GM12878 (cell line): ENCODE data around the gene CRX. TPM values are rescaled to one million over a fixed set of nuclear protein-coding genes. Genes with fewer than 3 reads are reported as not detected.

Experiments
- ATAC-seq: fragments of 200-7000 bp; cut with Tn5 transposase; 3 replicates; pipeline ENCODE4 v1.9.1; 2020; ENCODE audit warnings: mild to moderate bottlenecking, moderate library complexity
- BruUV-seq: library from RNA; stranded (reverse); fragments of 400-500 nt; replicated peaks from 2 replicates; lab custom pipeline; 2021; lab: Mats Ljungman, UMichigan
- CTCF ChIA-PET: fragments of 300-600 bp; sonication (Branson Sonifier 250); formaldehyde crosslinking; extraction: SDS; loops from one replicate; lab custom pipeline; 2021; ENCODE audit warnings: inconsistent platforms; lab: Yijun Ruan, JAX
- POLR2A ChIA-PET: fragments of 350-600 bp; formaldehyde crosslinking; extraction: SDS; loops from one replicate; lab custom pipeline; 2021; ENCODE audit warnings: inconsistent platforms; lab: Charles Lee
- RAD21 ChIA-PET: fragments of 300-600 bp; sonication (Branson Sonifier 250); formaldehyde crosslinking; loops from one replicate; lab custom pipeline; 2023; ENCODE audit warnings: antibody characterized with exemption; ENCODE audit not compliant: unreplicated experiment; lab: Charles Lee
- SMC1A ChIA-PET: fragments of 300-600 bp; sonication (Branson Sonifier 250); formaldehyde crosslinking; loops from one replicate; lab custom pipeline; 2023; ENCODE audit not compliant: unreplicated experiment, uncharacterized antibody; lab: Charles Lee
- DNase-seq: peaks from one replicate; pipeline ENCODE4 v3.0.0-alpha.2; 2011; ENCODE audit warnings: low read depth, low spot score
- FAIRE-seq: peaks from 3 replicates; lab custom pipeline; 2011; peaks lifted over from hg19 to GRCh38; lab: Jason Lieb, UNC
- H2AFZ ChIP-seq: 2 replicates; pipeline ENCODE4 v1.6.0; 2011; ENCODE audit warnings: low read depth, low read length, control low read depth; ENCODE audit not compliant: control insufficient read depth
- H3K27ac ChIP-seq: 2 replicates; pipeline ENCODE4 v1.5.1; 2011; ENCODE audit warnings: control low read depth; ENCODE audit not compliant: control insufficient read depth, insufficient read depth
- H3K27me3 ChIP-seq, 2 experiments: replicated peaks in 1 of 2; 2 replicates each; pipeline versions ENCODE4 v1.6.0 to v1.6.1; 2011; ENCODE audit warnings: low read length in 1 of 2; ENCODE audit not compliant: control insufficient read depth in 2 of 2, insufficient read depth in 2 of 2
- H3K36me3 ChIP-seq, 2 experiments: 2 replicates each; pipeline ENCODE4 v1.5.1; 2011; ENCODE audit warnings: low read length in 1 of 2; ENCODE audit not compliant: control insufficient read depth in 2 of 2, insufficient read depth in 2 of 2
- H3K4me1 ChIP-seq: 2 replicates; pipeline ENCODE4 v1.6.1; 2011; ENCODE audit warnings: mild to moderate bottlenecking, low read length, moderate library complexity, mixed read lengths; ENCODE audit not compliant: control insufficient read depth, insufficient read depth
- H3K4me2 ChIP-seq: 2 replicates; pipeline ENCODE4 v1.6.0; 2011; ENCODE audit warnings: control low read depth; ENCODE audit not compliant: control insufficient read depth, insufficient read depth
- H3K4me3 ChIP-seq: fragments of 200-600 bp; sonication (generic); 2 replicates; pipeline ENCODE4 v1.5.1; 2016
- H3K79me2 ChIP-seq: 2 replicates; pipeline ENCODE4 v1.6.0; 2011; ENCODE audit warnings: low read length; ENCODE audit not compliant: control insufficient read depth, insufficient read depth
- H3K9ac ChIP-seq: 2 replicates; pipeline ENCODE4 v1.8.0; 2011; ENCODE audit warnings: low read length, control low read depth, mixed read lengths; ENCODE audit not compliant: control insufficient read depth, insufficient read depth
- H3K9me3 ChIP-seq: replicated peaks from 3 replicates; pipeline ENCODE4 v1.5.1; 2011; ENCODE audit warnings: mild to moderate bottlenecking, low read length; ENCODE audit not compliant: control insufficient read depth, insufficient read depth
- H4K20me1 ChIP-seq: 2 replicates; pipeline ENCODE4 v1.6.0; 2011; ENCODE audit not compliant: control insufficient read depth, insufficient read depth
- CBFB ChIP-seq: IDR thresholded peaks from 2 replicates; pipeline ENCODE4 v1.6.1; 2016; ENCODE audit warnings: antibody characterized with exemption, low read depth
- CREB1 ChIP-seq: IDR thresholded peaks from 2 replicates; pipeline ENCODE4 v1.6.1; 2012; ENCODE audit warnings: low read depth, mild to moderate bottlenecking, inconsistent platforms
- CTCF ChIP-seq, 3 experiments: IDR thresholded peaks in 2 of 3; conservative IDR thresholded peaks in 1 of 3; 2 replicates each; pipeline ENCODE4 v1.5.1; 2011; ENCODE audit warnings: low read depth in 3 of 3, low read length in 3 of 3, mild to moderate bottlenecking in 3 of 3, control low read depth in 2 of 3, moderate library complexity in 2 of 3, inconsistent platforms in 1 of 3, mixed read lengths in 1 of 3; ENCODE audit not compliant: control insufficient read depth in 2 of 3, insufficient read depth in 1 of 3; ENCODE audit errors: extremely low read depth in 1 of 3
- ELK1 ChIP-seq: IDR thresholded peaks from 2 replicates; pipeline ENCODE4 v1.6.1; 2012; ENCODE audit warnings: low read depth, low read length, improper control_type of control experiment
- EP300 ChIP-seq, 2 experiments: fragments of 150-350 bp in 1 of 2; IDR thresholded peaks; 2 replicates each; pipeline ENCODE4 v1.6.1; 2011 to 2012; ENCODE audit warnings: low read depth in 2 of 2, low read length in 2 of 2, borderline replicate concordance in 1 of 2, improper control_type of control experiment in 1 of 2, inconsistent platforms in 1 of 2; ENCODE audit not compliant: control insufficient read depth in 1 of 2
- NBN ChIP-seq: fragments of 450-650 bp; IDR thresholded peaks from 2 replicates; pipeline ENCODE4 v1.6.1; 2016
- RAD21 ChIP-seq: IDR thresholded peaks from 2 replicates; pipeline ENCODE4 v1.6.1; 2011; ENCODE audit warnings: mild to moderate bottlenecking, low read depth, low read length, moderate library complexity; ENCODE audit not compliant: insufficient read depth
- TCF12 ChIP-seq: IDR thresholded peaks from 2 replicates; pipeline ENCODE4 v1.6.1; 2011; ENCODE audit warnings: low read depth, mild to moderate bottlenecking, low read length
- TCF3 ChIP-seq: IDR thresholded peaks from 2 replicates; pipeline ENCODE4 v1.6.1; 2012; ENCODE audit warnings: low read depth, mild to moderate bottlenecking, low read length, borderline replicate concordance; ENCODE audit not compliant: insufficient read depth
- TCF7 ChIP-seq: IDR thresholded peaks from 2 replicates; pipeline ENCODE4 v1.6.1; 2014; ENCODE audit warnings: antibody characterized with exemption, borderline replicate concordance
- WRNIP1 ChIP-seq: IDR thresholded peaks from 2 replicates; pipeline ENCODE4 v1.6.1; 2011; ENCODE audit warnings: low read depth, low read length, improper control_type of control experiment, borderline replicate concordance
- ZBTB40 ChIP-seq: fragments of 450-650 bp; IDR thresholded peaks from 2 replicates; pipeline ENCODE4 v1.6.1; 2016; ENCODE audit warnings: mild to moderate bottlenecking, moderate library complexity, borderline replicate concordance
- ZNF207 ChIP-seq: fragments of 450-650 bp; IDR thresholded peaks from 2 replicates; pipeline ENCODE4 v1.6.1; 2014; ENCODE audit warnings: antibody characterized with exemption, mild to moderate bottlenecking, borderline replicate concordance
- ZNF622 ChIP-seq: fragments of 450-650 bp; IDR thresholded peaks from 2 replicates; pipeline ENCODE4 v1.6.1; 2017; ENCODE audit warnings: mild to moderate bottlenecking, inconsistent platforms
- WGBS: methylation state at CpG from one replicate; pipeline ENCODE4 v1.1.6; 2016; ENCODE audit warnings: low lambda C conversion rate; ENCODE audit not compliant: insufficient replicate concordance, insufficient coverage; ENCODE audit errors: missing lambda C conversion rate; 5-methylcytosine and 5-hydroxymethylcytosine counted together
- in situ Hi-C: fragments of 300-500 bp; cut with MboI; formaldehyde crosslinking; loops from 9 replicates; pipeline ENCODE4 v1.14.3; 2018; ENCODE audit warnings: mixed read lengths
- intact Hi-C: fragments of 100-400 bp; cut with micrococcal nuclease; formaldehyde crosslinking; loops from one replicate; pipeline ENCODE4 v1.14.2; 2022; ENCODE audit not compliant: unreplicated experiment
- polyA plus RNA-seq, 11 experiments: library from polyadenylated mRNA; depleted of rRNA in 4 of 11; unstranded in 6 of 11; stranded (reverse) in 5 of 11; fragments of >200 nt; fragmentation: Nextera tagmentation in 4 of 11; fragmentation: Illumina TruSeq in 1 of 11; extraction: Ambion mirVana in 4 of 11; extraction: Trizol in 1 of 11; gene quantifications; 1 replicate in 1 of 11; 2 replicates in 10 of 11; pipeline versions ENCODE4 v1.2.1 to v1.2.3, GENCODE V29; 2011 to 2016; ENCODE audit warnings: inconsistent platforms in 2 of 11, missing spikeins in 2 of 11, low read depth in 1 of 11
- total RNA-seq, 4 experiments: library from RNA; depleted of rRNA in 3 of 4; stranded (reverse); fragments of >200 nt in 3 of 4; fragmentation: Illumina TruSeq in 1 of 4; extraction: Trizol in 1 of 4; gene quantifications; 2 replicates each; pipeline versions ENCODE4 v1.2.1 to v1.2.3, GENCODE V29; 2013 to 2021
- TF ChIP-seq, protein P1 (sequence below): IDR thresholded peaks from 2 replicates; pipeline ENCODE4 v1.6.1; 2011; ENCODE audit warnings: borderline replicate concordance, low read depth, mild to moderate bottlenecking, moderate library complexity, mixed read lengths, low read length; ENCODE audit not compliant: insufficient read depth; ENCODE audit errors: extremely low read length

The CRX gene
- total and polyA plus RNA-seq, 10 of the 15 experiments (the other 5 are each of a cell fraction or from before 2014, with no cell fraction given): not detected

DNA sequence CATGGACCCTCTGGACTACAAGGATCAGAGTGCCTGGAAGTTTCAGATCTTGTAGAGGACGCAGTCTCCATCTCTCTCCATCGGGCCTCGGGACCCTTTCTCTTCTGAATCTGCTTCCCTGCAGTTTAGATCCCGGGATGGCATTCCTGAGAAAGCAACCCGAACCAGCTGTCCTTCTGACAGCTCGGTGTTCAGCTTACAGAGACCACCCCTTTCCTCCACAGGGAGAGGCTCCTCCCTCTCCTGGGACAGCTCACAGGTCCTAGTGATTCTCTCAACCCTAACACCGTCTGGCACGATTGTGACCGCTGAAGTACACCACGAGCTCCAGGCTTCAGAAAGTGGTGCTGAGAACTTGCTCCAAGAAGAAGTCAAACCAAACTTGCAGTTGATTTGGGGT is 18.2 kb downstream of the CRX start (continued):
- TF ChIP-seq ZBTB40 (no peak), ZNF622 (no peak), NBN (no peak), CREB1 (no peak), TCF3 (no peak)

DNA sequence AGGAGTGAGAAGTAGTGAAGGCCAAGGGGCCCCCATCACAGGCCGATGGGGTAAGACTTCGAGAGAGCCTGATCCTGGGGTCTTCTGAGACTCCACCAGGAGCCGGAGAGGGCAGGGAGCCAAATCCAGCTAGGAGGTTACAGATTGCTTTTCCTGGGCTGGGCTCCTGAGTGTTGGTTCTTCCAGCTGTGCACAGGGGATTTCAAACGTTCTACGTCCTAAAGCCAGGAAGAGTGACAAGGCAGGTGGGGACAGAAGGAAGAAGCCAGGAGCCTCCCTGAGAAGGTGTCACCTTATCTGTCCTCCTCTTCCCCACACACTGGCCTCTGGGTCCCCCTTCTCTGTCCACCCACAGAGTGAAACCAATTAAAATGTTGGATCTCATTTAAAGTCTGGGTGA is 21.2 kb downstream of the CRX start:
- ChIA-PET RAD21 (no interaction called here), POLR2A (interaction anchor here (0.6 kb wide), 1 partner anchor 387 kb away, joined by 3 read pairs; no protein-coding TSS in a partner anchor), CTCF (interaction anchor here (1.0 kb wide), 1 partner anchor 53 kb away, joined by 3 read pairs; no protein-coding TSS in a partner anchor), SMC1A (no interaction called here)
- Histone ChIP-seq H3K36me3 (no peaks in the 10 kb centered on the region), H4K20me1 (no peaks in the 10 kb centered on the region), H3K9me3 (no peaks in the 10 kb centered on the region), H3K9ac (no peak overlapping the region), H3K4me1 (no peaks in the 10 kb centered on the region), H3K79me2 (no peaks in the 10 kb centered on the region), H3K27ac (no peak overlapping the region), H3K4me2 (no peak overlapping the region), H2AFZ (no peak overlapping the region), H3K4me3 (no peak overlapping the region), H3K27me3 (no peaks in the 10 kb centered on the region)
- ATAC-seq (no peak), DNase-seq (no peak), FAIRE-seq (no peak)
- BruUV-seq: no TSS peak
- in situ Hi-C loops (no loop called here), intact Hi-C loops (no loop called here)
- 13% methylated on average over 5 of the region's 5 CpGs for WGBS
- TF ChIP-seq EP300 (IDR thresholded peaks at IDR 0.05; ENCODE audit: borderline replicate concordance in 1 of 2, control insufficient read depth in 1 of 2, low read depth in 2 of 2, low read length in 2 of 2): no peak
- no peak for TF ChIP-seq ZNF207
- no peak for TF ChIP-seq CTCF (IDR thresholded peaks at IDR 0.05 in 2 of 3, conservative IDR thresholded peaks at IDR 0.05 in 1 of 3; ENCODE audit: control insufficient read depth in 2 of 3, extremely low read depth in 1 of 3, insufficient read depth in 1 of 3, low read depth in 3 of 3, low read length in 3 of 3)
- no peak for TF ChIP-seq WRNIP1
- TF ChIP-seq TCF12: no peak
- TF ChIP-seq ELK1: no peak
- no peak for TF ChIP-seq CBFB
- no peak for TF ChIP-seq RAD21
- TF ChIP-seq TCF7: no peak
- TF ChIP-seq, protein P1, sequence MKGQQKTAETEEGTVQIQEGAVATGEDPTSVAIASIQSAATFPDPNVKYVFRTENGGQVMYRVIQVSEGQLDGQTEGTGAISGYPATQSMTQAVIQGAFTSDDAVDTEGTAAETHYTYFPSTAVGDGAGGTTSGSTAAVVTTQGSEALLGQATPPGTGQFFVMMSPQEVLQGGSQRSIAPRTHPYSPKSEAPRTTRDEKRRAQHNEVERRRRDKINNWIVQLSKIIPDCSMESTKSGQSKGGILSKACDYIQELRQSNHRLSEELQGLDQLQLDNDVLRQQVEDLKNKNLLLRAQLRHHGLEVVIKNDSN: no peak
